Measurements from ENCODE around the gene TMEM163.

- no peak for TF ChIP-seq CTCF (IDR thresholded peaks at IDR 0.05)
- no peak for TF ChIP-seq NFE2L1 (CRISPR knock-in tag; IDR thresholded peaks at IDR 0.05)
- TF ChIP-seq PRDM15 (CRISPR knock-in tag; IDR thresholded peaks at IDR 0.05): no peak
These were observed 20.6 kb upstream of the TMEM163 start for GRCh38 chr2:134739236-134739878.

Measured in WTC11 (cell line).